ENCODE results near the gene GET4. TPM values are rescaled to one million over a fixed set of nuclear protein-coding genes. Genes with fewer than 3 reads are reported as not detected.

The GET4 gene
- total RNA-seq, 1 experiment from 2014 or later = 44.8 TPM

DNA sequence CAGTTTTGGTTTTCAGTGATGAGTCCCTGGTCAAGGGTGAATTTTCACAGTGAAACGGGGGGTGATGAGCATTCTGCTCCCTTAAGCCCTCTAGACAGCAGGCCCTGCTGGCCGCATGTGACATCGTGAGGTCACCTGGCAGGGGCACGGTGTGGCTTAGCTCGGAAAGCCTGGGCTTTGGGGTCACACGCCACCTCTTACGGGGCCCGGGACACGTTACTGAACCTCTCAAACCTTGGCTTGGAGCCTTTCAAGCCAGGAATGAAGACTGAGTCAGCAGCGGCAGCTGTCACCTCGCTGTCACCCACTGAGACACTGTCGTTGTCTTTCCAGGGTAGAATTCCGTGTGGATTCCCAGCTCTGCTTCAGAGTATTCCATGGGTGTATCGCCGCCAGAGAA is 4.1 kb downstream of the GET4 start:
- Histone ChIP-seq H3K4me3 (replicated peaks in 1 of 2; ENCODE audit: low read depth in 1 of 2, low read length in 2 of 2) (no peak overlapping the region), H3K9ac (ENCODE audit: low read length) (no peak overlapping the region), H3K9me2 (ENCODE audit: insufficient read depth) (no peaks in the 10 kb centered on the region), H4K20me1 (ENCODE audit: insufficient read depth) (no peaks in the 10 kb centered on the region; the same call in 1 of the 2 replicates), H3K27me3 (ENCODE audit: insufficient read depth, low read length) (no peaks in the 10 kb centered on the region), H3K79me2 (ENCODE audit: insufficient read depth, low read length) (peaks cover 87% of the 10 kb centered on the region), H3K4me2 (ENCODE audit: low read length) (no peak overlapping the region), H3K27ac (ENCODE audit: low read depth, low read length) (no peak overlapping the region), H3K9me3 (ENCODE audit: control insufficient read depth in 1 of 2, insufficient read depth in 1 of 2, low read depth in 1 of 2, low read length in 2 of 2) (no peaks in the 10 kb centered on the region), H2AFZ (ENCODE audit: low read depth, low read length, poor library complexity, severe bottlenecking) (no peak overlapping the region), H3K36me3 (ENCODE audit: control insufficient read depth in 1 of 2, insufficient read depth in 2 of 2, low read length in 2 of 2) (peaks cover 0 to 8% of the 10 kb centered on the region in 2 experiments; a peak in 2 of 4 replicates), H3K4me1 (ENCODE audit: control insufficient read depth in 1 of 2, insufficient read depth in 2 of 2, low read length in 2 of 2) (peaks cover 7 to 13% of the 10 kb centered on the region in 2 experiments)
- CTCF ChIA-PET = no interaction called here
- BruUV-seq (replicated peaks) = no TSS peak
- intact Hi-C loops (cut with micrococcal nuclease) = no loop called here
- POLR2A ChIA-PET = no interaction called here
- ATAC-seq (no peak), DNase-seq (ENCODE audit: low read depth, low spot score) (no peak)
- RAD21 ChIA-PET (ENCODE audit: low non-redundant PET in 1 of 2, low total read pairs in 2 of 2, uncharacterized antibody in 2 of 2, unreplicated experiment in 2 of 2) = no interaction called here
- no peak for TF ChIP-seq ZNF274 (IDR thresholded peaks at IDR 0.05; ENCODE audit: low read depth, low read length)
- TF ChIP-seq POLR2AphosphoS5 (IDR thresholded peaks at IDR 0.05; ENCODE audit: low read depth, low read length) = no peak
- TF ChIP-seq RAD21 (IDR thresholded peaks at IDR 0.05; ENCODE audit: low read depth) = no peak
- no peak for TF ChIP-seq FOSL1 (IDR thresholded peaks at IDR 0.05; ENCODE audit: low read depth)

DNA sequence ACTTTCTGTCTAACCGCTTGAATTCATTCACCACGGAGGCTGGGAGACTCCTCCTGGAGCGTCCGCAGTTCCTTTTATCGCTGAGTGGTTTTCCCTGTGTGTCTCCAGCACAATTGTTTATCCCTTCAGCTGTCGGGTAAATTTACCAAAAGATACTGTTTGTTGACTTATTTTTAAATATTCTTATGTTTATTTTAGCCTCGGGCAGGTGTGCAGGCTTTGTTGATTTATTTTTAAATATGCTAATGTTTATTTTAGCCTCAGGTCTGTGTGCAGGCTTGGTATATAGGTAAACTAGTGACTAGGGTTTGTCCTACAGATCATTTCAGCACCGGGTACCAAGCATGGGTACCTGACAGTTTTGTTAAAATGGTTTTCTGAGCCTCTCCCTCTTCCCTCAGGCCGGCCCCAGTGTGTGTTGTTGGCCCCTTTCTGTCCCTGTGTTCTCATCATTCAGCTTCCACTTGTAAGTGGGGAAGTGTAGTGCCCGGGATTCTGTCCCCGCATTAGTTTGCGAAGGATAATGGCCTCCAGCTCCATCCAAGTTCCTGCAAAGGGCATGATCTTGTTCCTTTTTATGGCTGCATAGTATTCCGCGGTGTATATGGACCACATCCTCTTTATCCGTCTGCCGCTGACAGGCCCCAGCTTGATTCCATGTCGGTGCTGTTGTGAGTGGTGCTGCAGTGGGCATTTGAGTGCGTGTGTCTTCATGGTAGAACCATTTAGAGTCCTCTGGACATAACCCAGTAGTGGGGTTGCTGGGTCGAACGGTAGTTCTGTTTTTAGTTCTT is 5.3 kb downstream of the GET4 start:
- Histone ChIP-seq H2AFZ (ENCODE audit: low read depth, low read length, poor library complexity, severe bottlenecking) (no peak overlapping the region), H3K9ac (ENCODE audit: low read length) (no peak overlapping the region), H3K4me2 (ENCODE audit: low read length) (no peak overlapping the region), H3K27ac (ENCODE audit: low read depth, low read length) (no peak overlapping the region), H3K79me2 (ENCODE audit: insufficient read depth, low read length) (peaks cover 98% of the 10 kb centered on the region), H3K9me3 (ENCODE audit: control insufficient read depth in 1 of 2, insufficient read depth in 1 of 2, low read depth in 1 of 2, low read length in 2 of 2) (no peaks in the 10 kb centered on the region), H3K4me1 (ENCODE audit: control insufficient read depth in 1 of 2, insufficient read depth in 2 of 2, low read length in 2 of 2) (peaks cover 4 to 7% of the 10 kb centered on the region in 2 experiments), H3K27me3 (ENCODE audit: insufficient read depth, low read length) (no peaks in the 10 kb centered on the region), H4K20me1 (ENCODE audit: insufficient read depth) (no peaks in the 10 kb centered on the region; the same call in 1 of the 2 replicates), H3K4me3 (replicated peaks in 1 of 2; ENCODE audit: low read depth in 1 of 2, low read length in 2 of 2) (no peak overlapping the region), H3K36me3 (ENCODE audit: control insufficient read depth in 1 of 2, insufficient read depth in 2 of 2, low read length in 2 of 2) (peaks cover 0 to 9% of the 10 kb centered on the region in 2 experiments; a peak in 2 of 4 replicates), H3K9me2 (ENCODE audit: insufficient read depth) (no peaks in the 10 kb centered on the region)
- ChIA-PET RAD21 (ENCODE audit: low non-redundant PET in 1 of 2, low total read pairs in 2 of 2, uncharacterized antibody in 2 of 2, unreplicated experiment in 2 of 2) (no interaction called here), CTCF (no interaction called here), POLR2A (no interaction called here)
- BruUV-seq (replicated peaks) = no TSS peak
- ATAC-seq (no peak), DNase-seq (ENCODE audit: low read depth, low spot score) (no peak)
- intact Hi-C loops (cut with micrococcal nuclease) = no loop called here
- TF ChIP-seq EZH2 (IDR thresholded peaks at IDR 0.05) = no peak
- TF ChIP-seq SP1 (IDR thresholded peaks at IDR 0.05; ENCODE audit: low read depth) = no peak
- TF ChIP-seq RAD21 (IDR thresholded peaks at IDR 0.05; ENCODE audit: low read depth) = no peak
- no peak for TF ChIP-seq SRF (IDR thresholded peaks at IDR 0.05; ENCODE audit: low read depth)
- TF ChIP-seq, protein P1, sequence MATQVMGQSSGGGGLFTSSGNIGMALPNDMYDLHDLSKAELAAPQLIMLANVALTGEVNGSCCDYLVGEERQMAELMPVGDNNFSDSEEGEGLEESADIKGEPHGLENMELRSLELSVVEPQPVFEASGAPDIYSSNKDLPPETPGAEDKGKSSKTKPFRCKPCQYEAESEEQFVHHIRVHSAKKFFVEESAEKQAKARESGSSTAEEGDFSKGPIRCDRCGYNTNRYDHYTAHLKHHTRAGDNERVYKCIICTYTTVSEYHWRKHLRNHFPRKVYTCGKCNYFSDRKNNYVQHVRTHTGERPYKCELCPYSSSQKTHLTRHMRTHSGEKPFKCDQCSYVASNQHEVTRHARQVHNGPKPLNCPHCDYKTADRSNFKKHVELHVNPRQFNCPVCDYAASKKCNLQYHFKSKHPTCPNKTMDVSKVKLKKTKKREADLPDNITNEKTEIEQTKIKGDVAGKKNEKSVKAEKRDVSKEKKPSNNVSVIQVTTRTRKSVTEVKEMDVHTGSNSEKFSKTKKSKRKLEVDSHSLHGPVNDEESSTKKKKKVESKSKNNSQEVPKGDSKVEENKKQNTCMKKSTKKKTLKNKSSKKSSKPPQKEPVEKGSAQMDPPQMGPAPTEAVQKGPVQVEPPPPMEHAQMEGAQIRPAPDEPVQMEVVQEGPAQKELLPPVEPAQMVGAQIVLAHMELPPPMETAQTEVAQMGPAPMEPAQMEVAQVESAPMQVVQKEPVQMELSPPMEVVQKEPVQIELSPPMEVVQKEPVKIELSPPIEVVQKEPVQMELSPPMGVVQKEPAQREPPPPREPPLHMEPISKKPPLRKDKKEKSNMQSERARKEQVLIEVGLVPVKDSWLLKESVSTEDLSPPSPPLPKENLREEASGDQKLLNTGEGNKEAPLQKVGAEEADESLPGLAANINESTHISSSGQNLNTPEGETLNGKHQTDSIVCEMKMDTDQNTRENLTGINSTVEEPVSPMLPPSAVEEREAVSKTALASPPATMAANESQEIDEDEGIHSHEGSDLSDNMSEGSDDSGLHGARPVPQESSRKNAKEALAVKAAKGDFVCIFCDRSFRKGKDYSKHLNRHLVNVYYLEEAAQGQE (IDR thresholded peaks at IDR 0.05; ENCODE audit: low read depth) = no peak
- TF ChIP-seq ZNF274 (IDR thresholded peaks at IDR 0.05; ENCODE audit: low read depth, low read length) = no peak
- no peak for TF ChIP-seq CBX3 (IDR thresholded peaks at IDR 0.05; ENCODE audit: low read depth)
- TF ChIP-seq, protein P2, sequence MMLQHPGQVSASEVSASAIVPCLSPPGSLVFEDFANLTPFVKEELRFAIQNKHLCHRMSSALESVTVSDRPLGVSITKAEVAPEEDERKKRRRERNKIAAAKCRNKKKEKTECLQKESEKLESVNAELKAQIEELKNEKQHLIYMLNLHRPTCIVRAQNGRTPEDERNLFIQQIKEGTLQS (IDR thresholded peaks at IDR 0.05) = no peak
- TF ChIP-seq POLR2AphosphoS5 (IDR thresholded peaks at IDR 0.05; ENCODE audit: low read depth, low read length) = no peak
- TF ChIP-seq JUND (IDR thresholded peaks at IDR 0.05) = no peak
- no peak for TF ChIP-seq YY1 (IDR thresholded peaks at IDR 0.05; ENCODE audit: extremely low read depth, insufficient replicate concordance, low read depth, low read length)
- no peak for TF ChIP-seq EZH2phosphoT487 (IDR thresholded peaks at IDR 0.05; ENCODE audit: borderline replicate concordance)
- no peak for TF ChIP-seq EGR1 (IDR thresholded peaks at IDR 0.05; ENCODE audit: low read depth)
- TF ChIP-seq, protein P3, sequence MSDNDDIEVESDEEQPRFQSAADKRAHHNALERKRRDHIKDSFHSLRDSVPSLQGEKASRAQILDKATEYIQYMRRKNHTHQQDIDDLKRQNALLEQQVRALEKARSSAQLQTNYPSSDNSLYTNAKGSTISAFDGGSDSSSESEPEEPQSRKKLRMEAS (IDR thresholded peaks at IDR 0.05) = no peak
- TF ChIP-seq TCF7L2 (IDR thresholded peaks at IDR 0.05; ENCODE audit: borderline replicate concordance, extremely low read depth, insufficient read depth, insufficient read length) = no peak
